ENCODE measurements around the gene SUGP2. TPM values are rescaled to one million over a fixed set of nuclear protein-coding genes. Genes with fewer than 3 reads are reported as not detected.

Gene SUGP2
- total and polyA plus RNA-seq, 2 of the 13 experiments (the other 11 are each of a cell fraction or from before 2014, with no cell fraction given), result 40.6 to 57.7 TPM

DNA sequence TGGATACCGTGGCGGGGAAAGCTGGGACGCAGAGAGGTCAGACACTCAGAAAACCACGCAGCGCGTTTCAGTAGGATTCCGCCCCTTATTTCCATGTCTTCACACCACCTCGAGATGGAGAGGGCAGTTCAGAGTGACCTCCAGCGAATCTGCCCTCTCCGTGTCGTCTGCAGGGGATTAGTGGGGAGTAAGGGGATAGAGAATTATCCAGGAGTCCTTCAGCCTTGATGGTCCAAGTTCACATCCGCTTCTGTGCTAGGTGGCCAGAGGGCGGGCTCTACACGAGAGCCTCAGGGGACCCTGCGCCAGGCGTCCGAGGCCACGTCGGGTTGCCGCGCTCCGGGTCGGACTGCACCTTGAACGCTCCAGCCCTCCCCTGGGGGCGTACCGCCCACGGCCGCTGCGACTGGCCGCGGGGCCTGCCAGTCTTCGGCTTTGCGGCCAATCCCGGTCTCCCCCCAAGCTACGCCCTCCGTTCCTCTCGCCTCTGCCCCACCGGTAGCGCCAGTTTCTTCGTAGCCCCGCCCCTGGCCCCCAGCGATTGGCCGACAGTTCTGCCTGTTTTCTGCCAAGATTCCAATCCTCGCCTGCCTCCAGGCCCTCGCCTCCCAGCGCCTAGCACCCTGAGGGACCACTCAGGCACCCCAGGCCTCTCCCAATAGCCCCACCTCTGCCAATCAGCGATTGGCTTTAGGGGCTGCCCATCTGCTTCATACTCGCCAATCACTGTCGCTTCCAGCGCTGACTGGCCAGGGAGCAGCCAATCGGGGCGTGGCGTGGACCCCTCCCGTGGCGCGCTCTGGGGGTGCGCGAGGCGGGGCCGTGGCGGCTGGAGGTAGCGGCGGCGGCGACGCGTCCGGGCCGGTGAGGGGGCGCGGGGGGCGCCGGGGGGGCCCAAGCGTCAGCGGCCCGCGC is 30.1 kb upstream of the SUGP2 start, which contains the start of gene SLC25A42 (continued):
- TF ChIP-seq, protein P1, sequence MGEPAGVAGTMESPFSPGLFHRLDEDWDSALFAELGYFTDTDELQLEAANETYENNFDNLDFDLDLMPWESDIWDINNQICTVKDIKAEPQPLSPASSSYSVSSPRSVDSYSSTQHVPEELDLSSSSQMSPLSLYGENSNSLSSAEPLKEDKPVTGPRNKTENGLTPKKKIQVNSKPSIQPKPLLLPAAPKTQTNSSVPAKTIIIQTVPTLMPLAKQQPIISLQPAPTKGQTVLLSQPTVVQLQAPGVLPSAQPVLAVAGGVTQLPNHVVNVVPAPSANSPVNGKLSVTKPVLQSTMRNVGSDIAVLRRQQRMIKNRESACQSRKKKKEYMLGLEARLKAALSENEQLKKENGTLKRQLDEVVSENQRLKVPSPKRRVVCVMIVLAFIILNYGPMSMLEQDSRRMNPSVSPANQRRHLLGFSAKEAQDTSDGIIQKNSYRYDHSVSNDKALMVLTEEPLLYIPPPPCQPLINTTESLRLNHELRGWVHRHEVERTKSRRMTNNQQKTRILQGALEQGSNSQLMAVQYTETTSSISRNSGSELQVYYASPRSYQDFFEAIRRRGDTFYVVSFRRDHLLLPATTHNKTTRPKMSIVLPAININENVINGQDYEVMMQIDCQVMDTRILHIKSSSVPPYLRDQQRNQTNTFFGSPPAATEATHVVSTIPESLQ (CRISPR knock-in tag; conservative IDR thresholded peaks at IDR 0.05), result no peak; the same call in 1 of the 2 replicates
- TF ChIP-seq GATAD1 (CRISPR knock-in tag; IDR thresholded peaks at IDR 0.05) (peak; percentile 84), ZNF30 (CRISPR knock-in tag; IDR thresholded peaks at IDR 0.05) (no peak), ZNF253 (CRISPR knock-in tag; IDR thresholded peaks at IDR 0.05; ENCODE audit: borderline replicate concordance) (no peak), ZBTB42 (CRISPR knock-in tag; IDR thresholded peaks at IDR 0.05) (no peak), HDAC2 (CRISPR knock-in tag; IDR thresholded peaks at IDR 0.05) (0 out of 2 replicates have a peak, but pooled peaks have one; percentile 25), JUND (CRISPR knock-in tag; IDR thresholded peaks at IDR 0.05) (no peak), ZNF441 (CRISPR knock-in tag; IDR thresholded peaks at IDR 0.05; ENCODE audit: borderline replicate concordance) (0 out of 2 replicates have a peak, but pooled peaks have one; percentile 45), MATR3 (CRISPR knock-in tag; IDR thresholded peaks at IDR 0.05) (no peak), ZNF264 (CRISPR knock-in tag; IDR thresholded peaks at IDR 0.05) (no peak)
- TF ChIP-seq, protein P2, sequence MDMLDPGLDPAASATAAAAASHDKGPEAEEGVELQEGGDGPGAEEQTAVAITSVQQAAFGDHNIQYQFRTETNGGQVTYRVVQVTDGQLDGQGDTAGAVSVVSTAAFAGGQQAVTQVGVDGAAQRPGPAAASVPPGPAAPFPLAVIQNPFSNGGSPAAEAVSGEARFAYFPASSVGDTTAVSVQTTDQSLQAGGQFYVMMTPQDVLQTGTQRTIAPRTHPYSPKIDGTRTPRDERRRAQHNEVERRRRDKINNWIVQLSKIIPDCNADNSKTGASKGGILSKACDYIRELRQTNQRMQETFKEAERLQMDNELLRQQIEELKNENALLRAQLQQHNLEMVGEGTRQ (IDR thresholded peaks at IDR 0.05; ENCODE audit: low read depth, low read length), result no peak
- TF ChIP-seq, protein P2 (CRISPR knock-in tag; IDR thresholded peaks at IDR 0.05; ENCODE audit: borderline replicate concordance), result no peak; the same call in 1 of the 2 replicates
- TF ChIP-seq, protein P3, sequence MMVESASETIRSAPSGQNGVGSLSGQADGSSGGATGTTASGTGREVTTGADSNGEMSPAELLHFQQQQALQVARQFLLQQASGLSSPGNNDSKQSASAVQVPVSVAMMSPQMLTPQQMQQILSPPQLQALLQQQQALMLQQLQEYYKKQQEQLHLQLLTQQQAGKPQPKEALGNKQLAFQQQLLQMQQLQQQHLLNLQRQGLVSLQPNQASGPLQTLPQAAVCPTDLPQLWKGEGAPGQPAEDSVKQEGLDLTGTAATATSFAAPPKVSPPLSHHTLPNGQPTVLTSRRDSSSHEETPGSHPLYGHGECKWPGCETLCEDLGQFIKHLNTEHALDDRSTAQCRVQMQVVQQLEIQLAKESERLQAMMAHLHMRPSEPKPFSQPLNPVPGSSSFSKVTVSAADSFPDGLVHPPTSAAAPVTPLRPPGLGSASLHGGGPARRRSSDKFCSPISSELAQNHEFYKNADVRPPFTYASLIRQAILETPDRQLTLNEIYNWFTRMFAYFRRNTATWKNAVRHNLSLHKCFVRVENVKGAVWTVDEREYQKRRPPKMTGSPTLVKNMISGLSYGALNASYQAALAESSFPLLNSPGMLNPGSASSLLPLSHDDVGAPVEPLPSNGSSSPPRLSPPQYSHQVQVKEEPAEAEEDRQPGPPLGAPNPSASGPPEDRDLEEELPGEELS (CRISPR knock-in tag; IDR thresholded peaks at IDR 0.05), result 0 out of 2 replicates have a peak, but pooled peaks have one; percentile 23
- TF ChIP-seq, protein P4, sequence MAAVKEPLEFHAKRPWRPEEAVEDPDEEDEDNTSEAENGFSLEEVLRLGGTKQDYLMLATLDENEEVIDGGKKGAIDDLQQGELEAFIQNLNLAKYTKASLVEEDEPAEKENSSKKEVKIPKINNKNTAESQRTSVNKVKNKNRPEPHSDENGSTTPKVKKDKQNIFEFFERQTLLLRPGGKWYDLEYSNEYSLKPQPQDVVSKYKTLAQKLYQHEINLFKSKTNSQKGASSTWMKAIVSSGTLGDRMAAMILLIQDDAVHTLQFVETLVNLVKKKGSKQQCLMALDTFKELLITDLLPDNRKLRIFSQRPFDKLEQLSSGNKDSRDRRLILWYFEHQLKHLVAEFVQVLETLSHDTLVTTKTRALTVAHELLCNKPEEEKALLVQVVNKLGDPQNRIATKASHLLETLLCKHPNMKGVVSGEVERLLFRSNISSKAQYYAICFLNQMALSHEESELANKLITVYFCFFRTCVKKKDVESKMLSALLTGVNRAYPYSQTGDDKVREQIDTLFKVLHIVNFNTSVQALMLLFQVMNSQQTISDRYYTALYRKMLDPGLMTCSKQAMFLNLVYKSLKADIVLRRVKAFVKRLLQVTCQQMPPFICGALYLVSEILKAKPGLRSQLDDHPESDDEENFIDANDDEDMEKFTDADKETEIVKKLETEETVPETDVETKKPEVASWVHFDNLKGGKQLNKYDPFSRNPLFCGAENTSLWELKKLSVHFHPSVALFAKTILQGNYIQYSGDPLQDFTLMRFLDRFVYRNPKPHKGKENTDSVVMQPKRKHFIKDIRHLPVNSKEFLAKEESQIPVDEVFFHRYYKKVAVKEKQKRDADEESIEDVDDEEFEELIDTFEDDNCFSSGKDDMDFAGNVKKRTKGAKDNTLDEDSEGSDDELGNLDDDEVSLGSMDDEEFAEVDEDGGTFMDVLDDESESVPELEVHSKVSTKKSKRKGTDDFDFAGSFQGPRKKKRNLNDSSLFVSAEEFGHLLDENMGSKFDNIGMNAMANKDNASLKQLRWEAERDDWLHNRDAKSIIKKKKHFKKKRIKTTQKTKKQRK (IDR thresholded peaks at IDR 0.05; ENCODE audit: low read length), result peak; percentile 77; the same call in 1 of the 2 replicates
- TF ChIP-seq, protein P5, sequence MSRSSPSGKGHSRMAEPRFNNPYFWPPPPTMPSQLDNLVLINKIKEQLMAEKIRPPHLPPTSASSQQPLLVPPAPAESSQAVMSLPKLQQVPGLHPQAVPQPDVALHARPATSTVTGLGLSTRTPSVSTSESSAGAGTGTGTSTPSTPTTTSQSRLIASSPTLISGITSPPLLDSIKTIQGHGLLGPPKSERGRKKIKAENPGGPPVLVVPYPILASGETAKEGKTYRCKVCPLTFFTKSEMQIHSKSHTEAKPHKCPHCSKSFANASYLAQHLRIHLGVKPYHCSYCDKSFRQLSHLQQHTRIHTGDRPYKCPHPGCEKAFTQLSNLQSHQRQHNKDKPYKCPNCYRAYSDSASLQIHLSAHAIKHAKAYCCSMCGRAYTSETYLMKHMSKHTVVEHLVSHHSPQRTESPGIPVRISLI (CRISPR knock-in tag; IDR thresholded peaks at IDR 0.05; ENCODE audit: borderline replicate concordance), result no peak
